Common myeloid progenitor, CD34-positive (primary cell): ENCODE results near the gene ST8SIA6.
A peak's percentile ranks its signal among the peaks of the same experiment; 100 is the strongest.
"Not testable (repeated sequence)": the region's sequence is repeated elsewhere in the genome, so short reads cannot be mapped to it uniquely, and the experiment has no call there.

Source experiments
- CTCF ChIA-PET: fragments of 350-600 bp; sonication (Branson Sonifier 250); formaldehyde crosslinking; loops from one replicate; lab custom pipeline; 2021; ENCODE audit warnings: antibody characterized with exemption; lab: Charles Lee
- POLR2A ChIA-PET: fragments of 350-600 bp; sonication (Branson Sonifier 250); formaldehyde crosslinking; loops from one replicate; lab custom pipeline; 2021; ENCODE audit warnings: antibody characterized with exemption; lab: Charles Lee
- DNase-seq, 3 donors: peaks; one replicate each; pipeline versions ENCODE4 v3.0.0 to v3.0.0-alpha.2; 2013
- H3K27ac ChIP-seq, 2 experiments: 1 replicate in 1 of 2; 2 replicates in 1 of 2; pipeline ENCODE4 v1.7.0; 2013; ENCODE audit warnings: inconsistent platforms in 2 of 2, low read length in 2 of 2, mild to moderate bottlenecking in 2 of 2, low read depth in 1 of 2, moderate library complexity in 1 of 2; ENCODE audit not compliant: severe bottlenecking in 2 of 2, insufficient read depth in 1 of 2, poor library complexity in 1 of 2
- H3K27me3 ChIP-seq, 5 experiments: replicated peaks in 2 of 5; 1 replicate in 3 of 5; 2 replicates in 2 of 5; pipeline versions ENCODE4 v1.6.1 to v1.7.0; 2013; ENCODE audit warnings: low read length in 4 of 5, mild to moderate bottlenecking in 2 of 5, moderate library complexity in 2 of 5, inconsistent platforms in 1 of 5; ENCODE audit not compliant: insufficient read depth in 5 of 5, control insufficient read depth in 4 of 5
- H3K36me3 ChIP-seq, 4 experiments: 1 replicate in 2 of 4; 2 replicates in 2 of 4; pipeline versions ENCODE4 v1.6.1 to v1.7.0; 2013; ENCODE audit warnings: low read length in 3 of 4, control low read depth in 1 of 4, mild to moderate bottlenecking in 1 of 4; ENCODE audit not compliant: control insufficient read depth in 4 of 4, insufficient read depth in 4 of 4
- H3K4me1 ChIP-seq, 4 experiments: 1 replicate in 3 of 4; 2 replicates in 1 of 4; pipeline versions ENCODE4 v1.6.1 to v1.7.1; 2013; ENCODE audit warnings: low read length in 3 of 4, mild to moderate bottlenecking in 3 of 4, control low read depth in 1 of 4, inconsistent platforms in 1 of 4, moderate library complexity in 1 of 4; ENCODE audit not compliant: control insufficient read depth in 4 of 4, insufficient read depth in 4 of 4; ENCODE audit errors: control extremely low read depth in 1 of 4
- H3K4me3 ChIP-seq, 7 experiments: 1 replicate in 4 of 7; 2 replicates in 3 of 7; pipeline versions ENCODE4 v1.5.1 to v1.7.0; 2013; ENCODE audit warnings: mild to moderate bottlenecking in 7 of 7, low read length in 6 of 7, moderate library complexity in 6 of 7, inconsistent platforms in 2 of 7, low read depth in 2 of 7, control low read depth in 1 of 7; ENCODE audit not compliant: insufficient read depth in 4 of 7, control insufficient read depth in 1 of 7; ENCODE audit errors: extremely low read depth in 1 of 7
- H3K9me3 ChIP-seq, 5 experiments: 1 replicate in 4 of 5; 2 replicates in 1 of 5; pipeline versions ENCODE4 v1.6.1 to v1.7.1; 2013; ENCODE audit warnings: low read length in 4 of 5, mild to moderate bottlenecking in 2 of 5, inconsistent platforms in 1 of 5, low read depth in 1 of 5, moderate library complexity in 1 of 5; ENCODE audit not compliant: control insufficient read depth in 4 of 5, insufficient read depth in 2 of 5; ENCODE audit errors: control extremely low read depth in 1 of 5
- WGBS: methylation state at CpG from one replicate; pipeline ENCODE4 v1.1.5; 2013; ENCODE audit not compliant: insufficient coverage; 5-methylcytosine and 5-hydroxymethylcytosine counted together

The ST8SIA6 gene

GRCh38 chr10:17403161-17403560, 51.2 kb downstream of the ST8SIA6 start:
- WGBS: 56% methylated on average over 1 of the region's 4 CpGs
- no peak for DNase-seq
- no peaks in the 10 kb centered on the region for H3K27me3 ChIP-seq
- CTCF ChIA-PET: no interaction called here
- H3K9me3 ChIP-seq: no peaks in the 10 kb centered on the region
- H3K36me3 ChIP-seq: peaks cover 0 to 13% (median 8%) of the 10 kb centered on the region in 4 experiments
- H3K4me1 ChIP-seq: peaks cover 0 to 19% (median 12%) of the 10 kb centered on the region in 4 experiments
- H3K4me3 ChIP-seq: no peak overlapping the region
- POLR2A ChIA-PET: no interaction called here
- H3K27ac ChIP-seq: no peak overlapping the region

- H3K4me3 ChIP-seq, CTCF ChIA-PET, H3K27me3 ChIP-seq, H3K9me3 ChIP-seq, H3K27ac ChIP-seq, DNase-seq, POLR2A ChIA-PET: not testable (repeated sequence)
- peaks cover 0 to 13% (median 7%) of the 10 kb centered on the region in 4 experiments for H3K36me3 ChIP-seq
- no CpG with 5 or more reads among the region's 2 CpGs for WGBS
- peaks cover 0 to 12% (median 6%) of the 10 kb centered on the region in 4 experiments for H3K4me1 ChIP-seq
Observed at GRCh38 chr10:17402040-17402439, 52.4 kb downstream of the ST8SIA6 start.

DNA sequence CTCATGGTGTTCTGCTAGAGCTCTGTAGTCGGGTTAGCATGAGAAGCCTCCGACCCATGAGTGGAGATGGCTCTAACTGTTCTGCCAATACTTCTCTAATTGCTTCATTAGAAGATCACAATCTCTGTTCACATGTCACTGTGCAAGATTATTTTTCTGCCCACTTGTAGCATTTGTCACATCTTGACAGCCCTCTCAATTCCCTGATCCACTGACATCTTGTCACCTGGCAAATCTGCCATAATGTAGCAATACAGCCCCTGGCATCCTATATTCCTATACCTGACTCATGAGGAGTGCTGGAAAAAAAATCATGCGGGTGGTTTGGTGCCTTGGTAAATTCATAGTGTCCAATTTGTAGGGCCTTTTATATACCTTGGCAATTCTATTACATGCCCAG, 58.4 kb downstream of the ST8SIA6 start:
- Histone ChIP-seq H3K4me1 (peaks cover 0 to 14% (median 5%) of the 10 kb centered on the region in 4 experiments), H3K27me3 (no peaks in the 10 kb centered on the region), H3K9me3 (no peaks in the 10 kb centered on the region), H3K36me3 (peaks cover 6 to 15% (median 11%) of the 10 kb centered on the region in 4 experiments), H3K27ac (no peak overlapping the region), H3K4me3 (no peak overlapping the region)
- ChIA-PET POLR2A (no interaction called here), CTCF (interaction anchor here (0.7 kb wide), 1 partner anchor 36 kb away, joined by 3 read pairs; no protein-coding TSS in a partner anchor)
- DNase-seq: no peak
- 93% methylated on average over 3 of the region's 3 CpGs for WGBS

DNA sequence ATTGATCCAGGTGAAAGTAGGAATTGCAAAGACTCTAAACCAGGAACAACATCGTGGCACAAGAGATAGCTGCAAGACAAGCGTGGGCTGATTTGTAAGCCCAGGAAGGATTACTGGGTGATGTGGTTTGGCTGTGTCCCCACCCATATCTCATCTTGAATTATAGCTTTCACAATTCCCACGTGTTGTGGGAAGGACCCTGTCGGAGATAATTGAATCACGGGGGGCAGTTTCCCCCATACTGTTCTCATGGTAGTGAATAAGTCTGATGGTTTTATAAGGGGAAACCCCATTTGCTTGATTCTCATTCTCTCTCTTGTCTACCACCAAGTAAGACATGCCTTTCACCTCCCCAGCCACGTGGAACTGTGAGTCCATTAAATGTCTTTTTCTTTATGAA, 59.5 kb downstream of the ST8SIA6 start:
- Histone ChIP-seq H3K27ac (no peak overlapping the region), H3K36me3 (peaks cover 8 to 22% (median 14%) of the 10 kb centered on the region in 4 experiments), H3K4me1 (peaks cover 0 to 11% (median 5%) of the 10 kb centered on the region in 4 experiments), H3K9me3 (no peaks in the 10 kb centered on the region), H3K27me3 (no peaks in the 10 kb centered on the region), H3K4me3 (no peak overlapping the region)
- peak in 2 of 3 donors; percentile 51 to 64 for DNase-seq
- ChIA-PET POLR2A (no interaction called here), CTCF (no interaction called here)
- 0% methylated on average over 1 of the region's 6 CpGs for WGBS

DNA sequence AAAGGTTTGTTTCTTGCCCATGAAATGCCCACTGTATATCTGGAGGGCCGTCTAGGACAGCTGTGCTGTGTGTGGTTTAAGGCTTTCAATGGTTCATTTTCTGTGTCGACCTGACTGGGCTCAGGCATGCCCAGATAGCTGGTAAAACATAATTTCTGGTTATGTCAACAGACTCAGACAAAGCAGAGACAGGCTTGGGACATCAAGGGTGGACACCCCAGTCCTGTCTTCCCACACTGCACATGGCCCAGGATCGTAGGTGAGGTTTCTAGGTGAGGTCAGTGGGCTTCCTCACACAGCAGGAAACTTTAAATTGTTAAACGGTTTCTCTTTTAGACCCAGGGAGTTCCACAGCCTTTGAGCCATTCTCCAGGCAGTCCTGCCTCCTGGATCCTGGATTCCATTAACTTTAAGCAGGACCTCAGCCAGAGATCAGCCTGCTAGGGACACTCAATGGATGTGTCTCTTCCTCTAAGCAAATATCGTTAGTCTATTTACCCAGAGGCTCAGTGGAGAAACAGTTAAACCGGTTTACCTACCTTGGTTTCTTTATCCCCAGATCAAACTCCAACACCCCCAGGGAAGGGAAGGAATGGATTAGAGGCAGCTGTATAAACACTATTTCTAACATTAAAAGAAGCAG, 66.4 kb downstream of the ST8SIA6 start:
- Histone ChIP-seq H3K9me3 (peaks cover 0 to 7% (median 0%) of the 10 kb centered on the region in 5 experiments), H3K27me3 (no peaks in the 10 kb centered on the region), H3K36me3 (peaks cover 3 to 59% (median 29%) of the 10 kb centered on the region in 4 experiments), H3K4me1 (no peaks in the 10 kb centered on the region), H3K4me3 (no peak overlapping the region), H3K27ac (peak overlapping the region in 1 of 2 experiments; percentile 19)
- WGBS: 100% methylated on average over 4 of the region's 6 CpGs
- POLR2A ChIA-PET: no interaction called here
- CTCF ChIA-PET: interaction anchor here (1.3 to 1.4 kb wide), 2 partner anchors 21 to 97 kb away, joined by 4 read pairs; no protein-coding TSS in a partner anchor
- DNase-seq: no peak

- no peaks in the 10 kb centered on the region for H3K27me3 ChIP-seq
- H3K36me3 ChIP-seq: peaks cover 2 to 50% (median 22%) of the 10 kb centered on the region in 4 experiments
- CTCF ChIA-PET: interaction anchor here (0.9 to 1.6 kb wide), 5 partner anchors 9 to 97 kb away, joined by 3 to 4 read pairs (median 4); no protein-coding TSS in a partner anchor
- WGBS: 93% methylated on average over 10 of the region's 15 CpGs
- H3K4me3 ChIP-seq: no peak overlapping the region
- H3K4me1 ChIP-seq: no peaks in the 10 kb centered on the region
- POLR2A ChIA-PET: no interaction called here
- no peak overlapping the region for H3K27ac ChIP-seq
- peak in 2 of 3 donors; percentile 16 to 48 for DNase-seq
- H3K9me3 ChIP-seq: peaks cover 0 to 7% (median 0%) of the 10 kb centered on the region in 5 experiments
Observed at GRCh38 chr10:17386616-17387075, 67.7 kb downstream of the ST8SIA6 start.

- no peaks in the 10 kb centered on the region for H3K27me3 ChIP-seq
- H3K9me3 ChIP-seq: peaks cover 0 to 7% (median 0%) of the 10 kb centered on the region in 5 experiments
- no peaks in the 10 kb centered on the region for H3K4me1 ChIP-seq
- H3K4me3 ChIP-seq: no peak overlapping the region
- H3K27ac ChIP-seq: no peak overlapping the region
- no peak for DNase-seq
- ChIA-PET POLR2A (no interaction called here), CTCF (interaction anchor here (0.9 to 1.6 kb wide), 4 partner anchors 8 to 98 kb away, joined by 3 to 4 read pairs (median 3); no protein-coding TSS in a partner anchor)
- peaks cover 2 to 50% (median 22%) of the 10 kb centered on the region in 4 experiments for H3K36me3 ChIP-seq
- 98% methylated on average over 17 of the region's 18 CpGs for WGBS
Observed at GRCh38 chr10:17386021-17386420, 68.4 kb downstream of the ST8SIA6 start.
